OCI-LY7 (cell line): Measurements from ENCODE around the gene C16orf95. TPM values are rescaled to one million over a fixed set of nuclear protein-coding genes. Genes with fewer than 3 reads are reported as not detected.

Experiments used
- BruUV-seq: library from RNA; stranded (reverse); fragments of 400-500 nt; replicated peaks from 2 replicates; lab custom pipeline; 2021; lab: Mats Ljungman, UMichigan
- CTCF ChIA-PET: fragments of 300-600 bp; sonication (Branson Sonifier 250); formaldehyde crosslinking; loops from one replicate; lab custom pipeline; 2022; ENCODE audit warnings: antibody characterized with exemption; ENCODE audit not compliant: unreplicated experiment; lab: Charles Lee
- POLR2A ChIA-PET: fragments of 300-600 bp; sonication (Branson Sonifier 250); formaldehyde crosslinking; loops from one replicate; lab custom pipeline; 2022; ENCODE audit warnings: antibody characterized with exemption; lab: Charles Lee
- DNase-seq: peaks from one replicate; pipeline ENCODE4 v3.0.0-alpha.2; 2015; ENCODE audit warnings: low spot score
- H2AFZ ChIP-seq: fragments of 200-600 bp; sonication (generic), shearing (Covaris generic); 2 replicates; pipeline ENCODE4 v1.6.1; 2014; ENCODE audit warnings: mild to moderate bottlenecking, antibody characterized with exemption, low read length, moderate library complexity
- H3K27ac ChIP-seq: fragments of 200-600 bp; sonication (generic); 2 replicates; pipeline ENCODE4 v1.5.1; 2014; ENCODE audit warnings: mixed run types, low read depth, mild to moderate bottlenecking, moderate library complexity, low read length, inconsistent platforms; ENCODE audit not compliant: poor library complexity, severe bottlenecking
- H3K36me3 ChIP-seq: fragments of 200-600 bp; sonication (generic); 2 replicates; pipeline ENCODE4 v1.6.1; 2014; ENCODE audit warnings: mild to moderate bottlenecking, antibody characterized with exemption, low read length, moderate library complexity, mixed read lengths; ENCODE audit not compliant: insufficient read depth
- H3K4me1 ChIP-seq: fragments of 200-600 bp; sonication (generic); 2 replicates; pipeline ENCODE4 v1.5.1; 2014; ENCODE audit warnings: mild to moderate bottlenecking, low read length; ENCODE audit not compliant: insufficient read depth, poor library complexity, severe bottlenecking
- H3K4me2 ChIP-seq: fragments of 200-600 bp; sonication (generic); 2 replicates; pipeline ENCODE4 v1.6.1; 2014; ENCODE audit warnings: mild to moderate bottlenecking, low read length
- H3K4me3 ChIP-seq: fragments of 200-600 bp; sonication (generic); 2 replicates; pipeline ENCODE4 v1.5.1; 2014; ENCODE audit warnings: mild to moderate bottlenecking, low read depth, low read length; ENCODE audit not compliant: poor library complexity, severe bottlenecking
- H3K79me2 ChIP-seq: fragments of 200-600 bp; sonication (generic); 2 replicates; pipeline ENCODE4 v1.6.1; 2016; ENCODE audit warnings: low read depth, mild to moderate bottlenecking, low read length, moderate library complexity, mixed read lengths; ENCODE audit not compliant: insufficient read depth
- H3K9me2 ChIP-seq: fragments of 200-600 bp; sonication (generic); 2 replicates; pipeline ENCODE4 v1.6.1; 2016; ENCODE audit warnings: mild to moderate bottlenecking, low read length, mixed read lengths; ENCODE audit not compliant: insufficient read depth
- H3K9me3 ChIP-seq: fragments of 200-600 bp; sonication (generic); 2 replicates; pipeline ENCODE4 v1.6.1; 2014; ENCODE audit warnings: mild to moderate bottlenecking, mixed run types, low read length, mixed read lengths
- H4K20me1 ChIP-seq: fragments of 200-600 bp; sonication (generic); 2 replicates; pipeline ENCODE4 v1.6.1; 2014; ENCODE audit warnings: mild to moderate bottlenecking, antibody characterized with exemption, low read length, moderate library complexity, mixed read lengths; ENCODE audit not compliant: insufficient read depth
- EZH2phosphoT487 ChIP-seq: fragments of 200-600 bp; sonication (generic); IDR thresholded peaks from 2 replicates; pipeline ENCODE4 v1.6.1; 2018; ENCODE audit warnings: low read depth, borderline replicate concordance, mild to moderate bottlenecking, mixed run types, antibody characterized with exemption, low read length, moderate library complexity, mixed read lengths
- intact Hi-C: fragments of 100-400 bp; cut with micrococcal nuclease; formaldehyde crosslinking; loops from one replicate; pipeline ENCODE4 v1.10.0; 2022; ENCODE audit not compliant: unreplicated experiment
- total RNA-seq, 2 experiments: library from RNA; depleted of rRNA in 1 of 2; stranded (reverse); fragments of >200 nt in 1 of 2; shearing (Covaris generic) in 1 of 2; gene quantifications; 2 replicates each; pipeline ENCODE4 v1.2.3, GENCODE V29; 2014 to 2022
- TF ChIP-seq, protein P1 (sequence below): fragments of 200-600 bp; sonication (generic); conservative IDR thresholded peaks from 2 replicates; pipeline ENCODE4 v1.5.1; 2014; ENCODE audit warnings: mild to moderate bottlenecking, antibody characterized with exemption, low read length, moderate library complexity, mixed read lengths

C16orf95 gene
- total RNA-seq, 2 experiments from 2014 or later: 8.5 to 22.1 TPM

DNA sequence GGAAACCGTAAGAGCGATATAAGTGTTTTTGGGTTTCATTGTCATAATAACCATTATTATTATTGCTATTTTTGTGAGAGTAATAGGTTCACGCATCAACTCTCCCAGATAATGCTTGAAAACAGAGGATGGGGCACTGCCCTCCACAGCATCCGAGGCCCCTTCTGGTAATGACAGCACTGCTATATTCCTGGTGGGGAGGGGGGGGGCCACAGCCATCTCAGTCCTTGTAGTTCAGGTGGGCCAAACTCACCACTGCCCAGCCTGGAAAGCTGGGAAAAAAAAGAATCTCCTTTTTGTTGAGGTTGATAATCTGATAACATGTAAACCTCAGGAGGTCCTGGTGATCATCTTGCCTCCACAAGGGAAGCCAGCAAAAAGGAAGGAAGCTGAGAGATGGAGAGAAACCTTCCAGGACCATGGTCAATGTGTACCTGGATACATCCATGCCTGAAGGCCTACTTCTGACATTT lies 706 bp downstream of the C16orf95 start:
- peak overlapping the region; percentile 89 for H3K27ac ChIP-seq
- intact Hi-C loops: loop anchor here (2.0 to 5.0 kb wide), 2 partner anchors 78 to 321 kb away; no protein-coding TSS in a partner anchor
- peaks cover 17% of the 10 kb centered on the region for H3K79me2 ChIP-seq
- peaks cover 13% of the 10 kb centered on the region; the same call in 1 of the 2 replicates for H3K36me3 ChIP-seq
- DNase-seq: no peak
- no peaks in the 10 kb centered on the region for H3K9me2 ChIP-seq
- no TSS peak for BruUV-seq
- H3K4me3 ChIP-seq: peak overlapping the region; percentile 90
- peak overlapping the region; percentile 72; the same call in 1 of the 2 replicates for H2AFZ ChIP-seq
- ChIA-PET CTCF (interaction anchor here (0.7 kb wide), 1 partner anchor 32 kb away, joined by 4 read pairs; no protein-coding TSS in a partner anchor), POLR2A (interaction anchor here (1.1 to 3.5 kb wide), 2 partner anchors 10 to 67 kb away, joined by 3 to 19 read pairs; partner anchors contain the start of gene FBXO31)
- peaks cover 18% of the 10 kb centered on the region for H3K4me1 ChIP-seq
- no peaks in the 10 kb centered on the region for H3K9me3 ChIP-seq
- no peaks in the 10 kb centered on the region for H4K20me1 ChIP-seq
- no peak for TF ChIP-seq EZH2phosphoT487
- TF ChIP-seq, protein P1, sequence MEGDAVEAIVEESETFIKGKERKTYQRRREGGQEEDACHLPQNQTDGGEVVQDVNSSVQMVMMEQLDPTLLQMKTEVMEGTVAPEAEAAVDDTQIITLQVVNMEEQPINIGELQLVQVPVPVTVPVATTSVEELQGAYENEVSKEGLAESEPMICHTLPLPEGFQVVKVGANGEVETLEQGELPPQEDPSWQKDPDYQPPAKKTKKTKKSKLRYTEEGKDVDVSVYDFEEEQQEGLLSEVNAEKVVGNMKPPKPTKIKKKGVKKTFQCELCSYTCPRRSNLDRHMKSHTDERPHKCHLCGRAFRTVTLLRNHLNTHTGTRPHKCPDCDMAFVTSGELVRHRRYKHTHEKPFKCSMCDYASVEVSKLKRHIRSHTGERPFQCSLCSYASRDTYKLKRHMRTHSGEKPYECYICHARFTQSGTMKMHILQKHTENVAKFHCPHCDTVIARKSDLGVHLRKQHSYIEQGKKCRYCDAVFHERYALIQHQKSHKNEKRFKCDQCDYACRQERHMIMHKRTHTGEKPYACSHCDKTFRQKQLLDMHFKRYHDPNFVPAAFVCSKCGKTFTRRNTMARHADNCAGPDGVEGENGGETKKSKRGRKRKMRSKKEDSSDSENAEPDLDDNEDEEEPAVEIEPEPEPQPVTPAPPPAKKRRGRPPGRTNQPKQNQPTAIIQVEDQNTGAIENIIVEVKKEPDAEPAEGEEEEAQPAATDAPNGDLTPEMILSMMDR: no peak
- H3K4me2 ChIP-seq: peak overlapping the region; percentile 98

DNA sequence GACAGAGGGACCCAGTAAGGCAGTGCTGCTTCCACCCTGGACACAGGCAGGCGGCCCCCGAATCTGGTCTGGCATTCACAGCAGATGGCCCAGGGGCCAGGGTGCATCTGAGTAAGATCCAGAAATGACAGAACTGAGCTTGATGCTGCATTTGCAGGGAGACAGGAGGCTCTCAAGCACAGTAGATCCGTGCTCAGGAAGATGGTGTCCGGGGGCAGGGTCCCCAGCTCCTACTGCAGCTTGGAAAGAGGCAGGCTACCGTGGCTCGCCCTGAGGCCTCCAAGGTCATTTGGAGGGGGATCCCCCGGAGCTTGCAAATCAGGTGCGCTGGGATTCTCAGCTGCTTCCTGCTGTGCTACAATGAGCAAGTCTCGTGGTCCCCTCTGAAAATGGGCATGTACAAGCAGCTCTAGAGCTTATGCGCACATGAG lies 2.2 kb downstream of the C16orf95 start:
- ChIA-PET POLR2A (no interaction called here), CTCF (no interaction called here)

More for the DNA sequence above, 2.2 kb downstream of the C16orf95 start:
- H3K4me1 ChIP-seq: peaks cover 18% of the 10 kb centered on the region
- no peak for TF ChIP-seq EZH2phosphoT487
- TF ChIP-seq, protein P1: no peak
- no peak overlapping the region for H3K27ac ChIP-seq
- no peaks in the 10 kb centered on the region for H3K9me2 ChIP-seq
- H3K4me2 ChIP-seq: no peak overlapping the region
- peaks cover 13% of the 10 kb centered on the region; the same call in 1 of the 2 replicates for H3K36me3 ChIP-seq
- H3K4me3 ChIP-seq: no peak overlapping the region
- peaks cover 17% of the 10 kb centered on the region for H3K79me2 ChIP-seq
- H3K9me3 ChIP-seq: no peaks in the 10 kb centered on the region
- H2AFZ ChIP-seq: no peak overlapping the region
- no TSS peak for BruUV-seq
- no peaks in the 10 kb centered on the region for H4K20me1 ChIP-seq
- no peak for DNase-seq
- intact Hi-C loops: loop anchor here (5.0 kb wide), 1 partner anchor 322 kb away; no protein-coding TSS in a partner anchor
